Measurements from ENCODE around the gene TMEM231.
A peak's percentile ranks its signal among the peaks of the same experiment; 100 is the strongest.
"Not testable (repeated sequence)": the region's sequence is repeated elsewhere in the genome, so short reads cannot be mapped to it uniquely, and the experiment has no call there.

TMEM231 gene

GRCh38 chr16:75555707-75556430 is at the start of gene TMEM231:
TSS of gene TMEM231 (minus strand) at chr16:75556252. CDS start at chr16:75556209, 43 bp downstream.
- DNase-seq: peak; percentile 74

- DNase-seq: no peak
Observed at GRCh38 chr16:75603241-75603640, 47.2 kb upstream of the TMEM231 start.

- no peak for DNase-seq
Observed at GRCh38 chr16:75599452-75600277, 43.6 kb upstream of the TMEM231 start.

GRCh38 chr16:75593825-75594820 is 38.1 kb upstream of the TMEM231 start:
- DNase-seq: no peak

GRCh38 chr16:75593308-75593707 is 37.3 kb upstream of the TMEM231 start:
- no peak for DNase-seq

GRCh38 chr16:75591927-75592326 is 35.9 kb upstream of the TMEM231 start:
- DNase-seq: not testable (repeated sequence)

- DNase-seq: no peak
Observed at GRCh38 chr16:75590920-75591843, 35.1 kb upstream of the TMEM231 start.

- DNase-seq: no peak
Observed at GRCh38 chr16:75589306-75589705, 33.3 kb upstream of the TMEM231 start.

- DNase-seq: no peak
Observed at GRCh38 chr16:75588716-75589115, 32.7 kb upstream of the TMEM231 start.

- no peak for DNase-seq
Observed at GRCh38 chr16:75584108-75584507, 28.1 kb upstream of the TMEM231 start.

- no peak for DNase-seq
Observed at GRCh38 chr16:75579281-75579834, 23.3 kb upstream of the TMEM231 start.

- no peak for DNase-seq
Observed at GRCh38 chr16:75578725-75579124, 22.7 kb upstream of the TMEM231 start.

GRCh38 chr16:75578212-75578611 is 22.2 kb upstream of the TMEM231 start:
- DNase-seq: no peak

- DNase-seq: no peak
Observed at GRCh38 chr16:75576384-75576811, 20.3 kb upstream of the TMEM231 start.

- DNase-seq: no peak
Observed at GRCh38 chr16:75575958-75576357, 19.9 kb upstream of the TMEM231 start.

GRCh38 chr16:75573955-75574354 is 17.9 kb upstream of the TMEM231 start:
- no peak for DNase-seq

GRCh38 chr16:75572864-75573542 is 17.0 kb upstream of the TMEM231 start:
- no peak for DNase-seq

- DNase-seq: no peak
Observed at GRCh38 chr16:75570396-75571065, 14.5 kb upstream of the TMEM231 start.

- no peak for DNase-seq
Observed at GRCh38 chr16:75567911-75568310, 11.9 kb upstream of the TMEM231 start.

GRCh38 chr16:75566758-75567255 is 10.8 kb upstream of the TMEM231 start:
- no peak for DNase-seq
